Panc1 (cell line): Measurements from ENCODE around the gene ADD2.

ENCODE experiments used
- CTCF ChIP-seq: fragments of 450-650 bp; IDR thresholded peaks from 2 replicates; pipeline ENCODE4 v1.5.1; 2017; ENCODE audit warnings: mild to moderate bottlenecking
- POLR2AphosphoS5 ChIP-seq: IDR thresholded peaks from 2 replicates; pipeline ENCODE4 v1.6.1; 2012; ENCODE audit warnings: mild to moderate bottlenecking, low read depth, low read length, moderate library complexity
- REST ChIP-seq, 2 experiments: IDR thresholded peaks; 2 replicates each; pipeline ENCODE4 v1.6.1; 2011 to 2012; ENCODE audit warnings: low read depth in 2 of 2, control low read depth in 1 of 2, low read length in 1 of 2, mild to moderate bottlenecking in 1 of 2, moderate library complexity in 1 of 2; ENCODE audit not compliant: insufficient read depth in 1 of 2

- TF ChIP-seq CTCF (peak; percentile 99), POLR2AphosphoS5 (no peak), REST (IDR thresholded peaks at IDR 0.05; ENCODE audit: insufficient read depth in 1 of 2, low read depth in 2 of 2, low read length in 1 of 2) (no peak)
These were observed 120.0 kb downstream of the ADD2 start for GRCh38 chr2:70647873-70648481.
